GM23248 (cell line): ENCODE measurements around the gene CD300LD. TPM values are rescaled to one million over a fixed set of nuclear protein-coding genes. Genes with fewer than 3 reads are reported as not detected.

Source experiments
- DNase-seq: peaks from one replicate; pipeline ENCODE4 v3.0.0-alpha.2; 2015
- H2AFZ ChIP-seq: fragments of 200-600 bp; sonication (generic); 2 replicates; pipeline ENCODE4 v1.6.1; 2016; ENCODE audit warnings: antibody characterized with exemption
- H3F3A ChIP-seq: fragments of 200-600 bp; sonication (generic); 2 replicates; pipeline ENCODE4 v1.6.1; 2016; ENCODE audit warnings: mild to moderate bottlenecking, antibody characterized with exemption, mixed run types; ENCODE audit not compliant: insufficient read depth
- H3K27ac ChIP-seq: fragments of 200-600 bp; sonication (generic); 2 replicates; pipeline ENCODE4 v1.5.1; 2016; ENCODE audit warnings: mild to moderate bottlenecking
- H3K27me3 ChIP-seq: fragments of 200-600 bp; sonication (generic); replicated peaks from 2 replicates; pipeline ENCODE4 v1.6.1; 2016; ENCODE audit warnings: mild to moderate bottlenecking; ENCODE audit not compliant: insufficient read depth
- H3K36me3 ChIP-seq: fragments of 200-600 bp; sonication (generic); 2 replicates; pipeline ENCODE4 v1.6.1; 2016; ENCODE audit warnings: low read depth, mild to moderate bottlenecking
- H3K4me1 ChIP-seq: fragments of 200-600 bp; sonication (generic); 2 replicates; pipeline ENCODE4 v1.6.1; 2016; ENCODE audit warnings: mild to moderate bottlenecking; ENCODE audit not compliant: insufficient read depth
- H3K4me2 ChIP-seq: fragments of 200-600 bp; sonication (generic); one replicate; pipeline ENCODE4 v1.6.1; 2016; ENCODE audit warnings: mild to moderate bottlenecking; ENCODE audit not compliant: unreplicated experiment
- H3K4me3 ChIP-seq: fragments of 200-600 bp; sonication (generic); 2 replicates; pipeline ENCODE4 v1.5.1; 2016; ENCODE audit warnings: mild to moderate bottlenecking
- H3K79me2 ChIP-seq: fragments of 200-600 bp; sonication (generic); 2 replicates; pipeline ENCODE4 v1.6.1; 2016; ENCODE audit warnings: mild to moderate bottlenecking; ENCODE audit not compliant: insufficient read depth
- H3K9ac ChIP-seq: fragments of 200-600 bp; sonication (generic); 2 replicates; pipeline ENCODE4 v1.6.1; 2016; ENCODE audit warnings: mild to moderate bottlenecking
- H3K9me2 ChIP-seq: fragments of 200-600 bp; sonication (generic); 2 replicates; pipeline ENCODE4 v1.6.1; 2016; ENCODE audit warnings: mixed run types, mild to moderate bottlenecking, moderate library complexity; ENCODE audit not compliant: insufficient read depth
- H3K9me3 ChIP-seq: fragments of 200-600 bp; sonication (generic); one replicate; pipeline ENCODE4 v1.6.1; 2017; ENCODE audit warnings: low read depth
- H4K20me1 ChIP-seq: fragments of 200-600 bp; sonication (generic); 2 replicates; pipeline ENCODE4 v1.6.0; 2016; ENCODE audit not compliant: insufficient read depth
- EZH2 ChIP-seq: fragments of 200-600 bp; sonication (generic); IDR thresholded peaks from 2 replicates; pipeline ENCODE4 v1.6.1; 2018; ENCODE audit warnings: antibody characterized with exemption, mild to moderate bottlenecking; ENCODE audit not compliant: insufficient read depth, poor library complexity, severe bottlenecking
- EZH2phosphoT487 ChIP-seq: fragments of 200-600 bp; sonication (generic); IDR thresholded peaks from 2 replicates; pipeline ENCODE4 v1.6.1; 2018; ENCODE audit warnings: antibody characterized with exemption, moderate library complexity, mild to moderate bottlenecking, low read depth; ENCODE audit not compliant: insufficient read depth
- WGBS, 2 experiments: methylation state at CpG; one replicate each; pipeline ENCODE4 v1.1.6; 2015 to 2017; ENCODE audit warnings: low lambda C conversion rate in 2 of 2, low coverage in 1 of 2; ENCODE audit errors: missing lambda C conversion rate in 2 of 2; 5-methylcytosine and 5-hydroxymethylcytosine counted together
- in situ Hi-C: fragments of 300-500 bp; cut with MboI; formaldehyde crosslinking; loops from 2 replicates; pipeline ENCODE4 v1.15.0; 2020
- polyA plus RNA-seq: library from polyadenylated mRNA; unstranded; fragments of >200 nt; fragmentation: Nextera tagmentation; extraction: Ambion mirVana; gene quantifications from 2 replicates; pipeline ENCODE4 v1.2.1, GENCODE V29; 2016
- total RNA-seq: library from RNA; depleted of rRNA; stranded (reverse); fragments of >200 nt; shearing (Covaris generic); gene quantifications from 2 replicates; pipeline ENCODE4 v1.2.3, GENCODE V29; 2014

Gene CD300LD
- total and polyA plus RNA-seq, 2 experiments from 2014 or later: not detected

DNA sequence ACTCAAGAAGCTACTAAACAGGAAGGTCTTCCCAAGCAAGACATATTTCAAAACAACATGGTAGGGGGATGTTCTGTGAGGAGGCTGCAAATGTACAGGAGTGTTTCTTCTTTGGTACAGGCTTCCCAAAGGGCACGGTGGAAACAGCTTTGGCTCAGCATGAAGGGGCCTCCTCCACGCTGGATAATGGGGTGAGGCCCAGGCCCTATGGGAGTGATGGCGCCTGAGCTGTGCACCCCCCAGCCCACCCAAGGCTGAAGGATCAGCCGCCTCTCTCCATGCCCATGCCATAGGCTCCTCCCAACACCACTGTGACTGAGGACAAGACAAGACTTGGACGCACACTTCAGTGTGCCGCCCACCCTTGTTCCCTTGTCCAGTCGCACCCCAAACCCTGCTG lies 24.6 kb upstream of the CD300LD start:
- Histone ChIP-seq H3K4me1 (no peaks in the 10 kb centered on the region), H3K79me2 (no peaks in the 10 kb centered on the region), H3K4me2 (no peak overlapping the region), H4K20me1 (no peaks in the 10 kb centered on the region), H3K27ac (no peak overlapping the region), H3K9ac (no peak overlapping the region), H3F3A (no peaks in the 10 kb centered on the region), H2AFZ (no peak overlapping the region), H3K27me3 (peaks cover 1% of the 10 kb centered on the region; the same call in 1 of the 2 replicates), H3K9me3 (no peaks in the 10 kb centered on the region), H3K4me3 (no peak overlapping the region), H3K9me2 (no peaks in the 10 kb centered on the region), H3K36me3 (no peaks in the 10 kb centered on the region)
- TF ChIP-seq EZH2phosphoT487: no peak
- TF ChIP-seq EZH2: no peak
- in situ Hi-C loops: no loop called here
- 47 to 59% methylated on average over 6 to 7 of the region's 7 CpGs for WGBS, 2 experiments
- no peak for DNase-seq

DNA sequence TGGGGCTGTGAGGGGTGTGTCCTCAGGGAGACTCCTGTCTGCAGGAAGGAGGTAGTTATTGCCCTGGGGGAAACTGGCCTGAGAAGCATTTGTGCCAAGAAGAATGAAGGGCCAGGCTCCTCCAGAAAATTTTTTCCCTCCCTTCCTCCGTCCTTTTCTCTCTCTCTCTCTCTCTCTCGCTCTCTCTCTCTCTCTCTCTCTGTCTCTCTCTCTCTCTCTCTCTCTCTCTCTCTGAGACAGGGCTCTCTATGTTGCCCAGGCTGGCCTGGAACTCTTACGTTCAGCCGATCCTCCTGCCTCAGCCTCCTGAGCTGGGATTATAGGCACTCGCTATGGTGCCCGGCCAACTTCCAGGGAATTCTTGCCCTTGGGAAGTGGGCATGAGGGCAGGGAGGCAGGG lies 20.0 kb upstream of the CD300LD start:
- Histone ChIP-seq H3K36me3 (no peaks in the 10 kb centered on the region), H3K4me1 (no peaks in the 10 kb centered on the region), H3K4me2 (no peak overlapping the region), H3F3A (no peaks in the 10 kb centered on the region), H2AFZ (no peak overlapping the region), H3K27me3 (peaks cover 9% of the 10 kb centered on the region; the same call in 1 of the 2 replicates), H4K20me1 (no peaks in the 10 kb centered on the region), H3K79me2 (no peaks in the 10 kb centered on the region), H3K4me3 (no peak overlapping the region), H3K9me2 (no peaks in the 10 kb centered on the region), H3K9ac (no peak overlapping the region), H3K27ac (no peak overlapping the region), H3K9me3 (no peaks in the 10 kb centered on the region)
- TF ChIP-seq EZH2 (no peak), EZH2phosphoT487 (no peak)
- in situ Hi-C loops: no loop called here
- DNase-seq: no peak
- WGBS, 2 experiments: 42 to 55% methylated on average over 6 of the region's 6 CpGs

GRCh38 chr17:74610108-74610507 lies 18.0 kb upstream of the CD300LD start:
- TF ChIP-seq EZH2phosphoT487 (no peak), EZH2 (no peak)
- H3K4me3 ChIP-seq: no peak overlapping the region
- no peaks in the 10 kb centered on the region for H3K79me2 ChIP-seq
- H3K9ac ChIP-seq: no peak overlapping the region
- peaks cover 9% of the 10 kb centered on the region; the same call in 1 of the 2 replicates for H3K27me3 ChIP-seq
- no peaks in the 10 kb centered on the region for H4K20me1 ChIP-seq
- no peaks in the 10 kb centered on the region for H3K36me3 ChIP-seq
- no peak overlapping the region for H2AFZ ChIP-seq
- H3K27ac ChIP-seq: no peak overlapping the region
- no peaks in the 10 kb centered on the region for H3K9me3 ChIP-seq
- no peaks in the 10 kb centered on the region for H3K9me2 ChIP-seq
- no peak overlapping the region for H3K4me2 ChIP-seq
- WGBS, 2 experiments: 32 to 40% methylated on average over 2 of the region's 2 CpGs
- in situ Hi-C loops: no loop called here
- H3F3A ChIP-seq: no peaks in the 10 kb centered on the region
- H3K4me1 ChIP-seq: peaks cover 2% of the 10 kb centered on the region
- DNase-seq: no peak

DNA sequence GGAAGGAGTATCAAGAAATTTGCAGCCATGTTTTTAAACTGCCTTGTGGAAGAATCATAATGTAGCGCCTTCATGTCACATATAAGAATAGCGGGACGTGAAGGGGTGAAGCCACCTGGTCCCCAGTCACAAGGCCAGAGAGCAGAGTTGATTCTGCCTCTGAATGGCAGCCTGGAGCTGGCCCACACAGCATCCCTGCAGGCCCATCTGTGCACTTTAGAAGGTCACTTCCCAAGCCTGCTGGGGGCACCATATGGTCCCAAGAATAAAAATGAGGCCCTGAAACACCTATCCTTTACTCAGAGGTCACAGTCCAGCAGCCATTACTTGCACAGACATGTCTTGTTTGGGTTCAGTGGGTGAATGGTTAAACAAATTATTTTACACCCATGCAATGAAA lies 16.4 kb upstream of the CD300LD start:
- 82 to 85% methylated on average over 3 of the region's 3 CpGs for WGBS, 2 experiments
- in situ Hi-C loops: no loop called here
- H2AFZ ChIP-seq: no peak overlapping the region
- peaks cover 4% of the 10 kb centered on the region for H3K4me1 ChIP-seq
- no peaks in the 10 kb centered on the region for H3K9me2 ChIP-seq
- H3K4me2 ChIP-seq: no peak overlapping the region
- TF ChIP-seq EZH2phosphoT487 (no peak), EZH2 (no peak)
- no peaks in the 10 kb centered on the region for H3K79me2 ChIP-seq
- H3K4me3 ChIP-seq: no peak overlapping the region
- H3K9me3 ChIP-seq: no peaks in the 10 kb centered on the region
- 0 out of 2 replicates have a peak, but pooled peaks cover 9% of the 10 kb centered on the region for H3K27me3 ChIP-seq
- H3K27ac ChIP-seq: no peak overlapping the region
- DNase-seq: no peak
- no peaks in the 10 kb centered on the region for H3F3A ChIP-seq
- H3K9ac ChIP-seq: no peak overlapping the region
- no peaks in the 10 kb centered on the region for H4K20me1 ChIP-seq
- H3K36me3 ChIP-seq: no peaks in the 10 kb centered on the region

DNA sequence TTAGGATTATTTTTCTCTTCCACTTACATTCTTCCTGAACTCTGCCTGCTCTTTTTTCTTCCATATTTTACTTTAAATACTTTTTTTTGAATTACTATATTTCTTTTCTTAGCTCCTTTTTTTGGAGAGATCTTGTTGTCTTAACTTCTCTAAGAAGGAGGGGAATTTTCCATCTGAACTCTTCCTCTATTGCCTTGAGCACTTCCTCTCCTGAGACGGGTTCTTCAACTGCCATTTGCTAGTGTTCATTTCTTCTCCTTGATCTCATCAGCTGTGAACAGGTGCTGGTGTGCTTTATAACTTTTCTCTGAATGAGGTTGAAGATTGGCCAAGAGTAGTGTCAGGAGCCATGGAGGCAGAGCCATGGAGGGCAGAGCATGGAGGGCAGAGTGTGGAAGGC lies 15.1 kb upstream of the CD300LD start:
- in situ Hi-C loops: no loop called here
- TF ChIP-seq EZH2phosphoT487: no peak
- no peak for TF ChIP-seq EZH2
- H3K4me3 ChIP-seq: no peak overlapping the region
- WGBS, 2 experiments: 68 to 84% methylated on average over 1 of the region's 1 CpG
- H3K9me2 ChIP-seq: no peaks in the 10 kb centered on the region
- H3K4me2 ChIP-seq: no peak overlapping the region
- no peak overlapping the region for H3K9ac ChIP-seq
- no peak overlapping the region for H3K27ac ChIP-seq
- 0 out of 2 replicates have a peak, but pooled peaks cover 9% of the 10 kb centered on the region for H3K27me3 ChIP-seq
- no peaks in the 10 kb centered on the region for H3K79me2 ChIP-seq
- no peaks in the 10 kb centered on the region for H3K36me3 ChIP-seq
- H4K20me1 ChIP-seq: no peaks in the 10 kb centered on the region
- no peaks in the 10 kb centered on the region for H3F3A ChIP-seq
- H2AFZ ChIP-seq: no peak overlapping the region
- peaks cover 4% of the 10 kb centered on the region for H3K4me1 ChIP-seq
- no peak for DNase-seq
- H3K9me3 ChIP-seq: no peaks in the 10 kb centered on the region
